ENCODE measurements around the gene DNAH17.

DNAH17 gene

GRCh38 chr17:78432226-78433012 is 144.8 kb downstream of the DNAH17 start:
- Histone ChIP-seq H3K36me3 (ENCODE audit: control insufficient read depth, low read length) (no peaks in the 10 kb centered on the region), H3F3A (ENCODE audit: control insufficient read depth, insufficient read depth) (no peaks in the 10 kb centered on the region), H3K79me2 (ENCODE audit: control insufficient read depth, low read length) (no peaks in the 10 kb centered on the region), H3K27ac (ENCODE audit: low read depth, low read length) (no peak overlapping the region), H3K27me3 (ENCODE audit: control insufficient read depth, low read length) (peaks cover 5% of the 10 kb centered on the region; the same call in 1 of the 2 replicates), H3K4me2 (ENCODE audit: low read length) (no peak overlapping the region), H3K9me3 (ENCODE audit: control insufficient read depth, insufficient read depth, low read length) (no peaks in the 10 kb centered on the region), H3K9me2 (replicated peaks; ENCODE audit: control insufficient read depth, low read length) (no peaks in the 10 kb centered on the region), H3K4me1 (ENCODE audit: control insufficient read depth, low read length) (no peaks in the 10 kb centered on the region), H4K20me1 (ENCODE audit: control insufficient read depth, insufficient read depth, low read depth, low read length) (no peaks in the 10 kb centered on the region), H3K4me3 (ENCODE audit: low read length) (no peak overlapping the region)
- TF ChIP-seq EZH2phosphoT487 (IDR thresholded peaks at IDR 0.05; ENCODE audit: borderline replicate concordance, low read length) (no peak), CTCF (IDR thresholded peaks at IDR 0.05; ENCODE audit: low read depth, low read length, poor library complexity, severe bottlenecking) (no peak)

- H3F3A ChIP-seq (ENCODE audit: control insufficient read depth, insufficient read depth) = no peaks in the 10 kb centered on the region
- no peaks in the 10 kb centered on the region for H4K20me1 ChIP-seq (ENCODE audit: control insufficient read depth, insufficient read depth, low read depth, low read length)
- H3K9me2 ChIP-seq (replicated peaks; ENCODE audit: control insufficient read depth, low read length) = no peaks in the 10 kb centered on the region
- no peaks in the 10 kb centered on the region for H3K9me3 ChIP-seq (ENCODE audit: control insufficient read depth, insufficient read depth, low read length)
- no peak for TF ChIP-seq CTCF (IDR thresholded peaks at IDR 0.05; ENCODE audit: low read depth, low read length, poor library complexity, severe bottlenecking)
- no peak for TF ChIP-seq EZH2phosphoT487 (IDR thresholded peaks at IDR 0.05; ENCODE audit: borderline replicate concordance, low read length)
- no peak overlapping the region for H3K4me2 ChIP-seq (ENCODE audit: low read length)
- no peak overlapping the region for H3K27ac ChIP-seq (ENCODE audit: low read depth, low read length)
- no peak overlapping the region for H3K4me3 ChIP-seq (ENCODE audit: low read length)
- no peaks in the 10 kb centered on the region for H3K4me1 ChIP-seq (ENCODE audit: control insufficient read depth, low read length)
- H3K27me3 ChIP-seq (ENCODE audit: control insufficient read depth, low read length) = no peaks in the 10 kb centered on the region; the same call in 1 of the 2 replicates
- no peaks in the 10 kb centered on the region for H3K79me2 ChIP-seq (ENCODE audit: control insufficient read depth, low read length)
- no peaks in the 10 kb centered on the region for H3K36me3 ChIP-seq (ENCODE audit: control insufficient read depth, low read length)
These were observed 145.6 kb downstream of the DNAH17 start for GRCh38 chr17:78431692-78431958.

GRCh38 chr17:78430892-78431691 is 146.1 kb downstream of the DNAH17 start:
- Histone ChIP-seq H3K36me3 (ENCODE audit: control insufficient read depth, low read length) (no peaks in the 10 kb centered on the region), H4K20me1 (ENCODE audit: control insufficient read depth, insufficient read depth, low read depth, low read length) (no peaks in the 10 kb centered on the region), H3F3A (ENCODE audit: control insufficient read depth, insufficient read depth) (no peaks in the 10 kb centered on the region), H3K27me3 (ENCODE audit: control insufficient read depth, low read length) (no peaks in the 10 kb centered on the region; the same call in 1 of the 2 replicates), H3K4me3 (ENCODE audit: low read length) (no peak overlapping the region), H3K27ac (ENCODE audit: low read depth, low read length) (no peak overlapping the region), H3K9me2 (replicated peaks; ENCODE audit: control insufficient read depth, low read length) (no peaks in the 10 kb centered on the region), H3K9me3 (ENCODE audit: control insufficient read depth, insufficient read depth, low read length) (no peaks in the 10 kb centered on the region), H3K79me2 (ENCODE audit: control insufficient read depth, low read length) (no peaks in the 10 kb centered on the region), H3K4me1 (ENCODE audit: control insufficient read depth, low read length) (no peaks in the 10 kb centered on the region), H3K4me2 (ENCODE audit: low read length) (no peak overlapping the region)
- TF ChIP-seq EZH2phosphoT487 (IDR thresholded peaks at IDR 0.05; ENCODE audit: borderline replicate concordance, low read length) = no peak
- TF ChIP-seq CTCF (IDR thresholded peaks at IDR 0.05; ENCODE audit: low read depth, low read length, poor library complexity, severe bottlenecking) = no peak

All from DOHH2 (cell line).